Activated CD8-positive, alpha-beta T cell treated with anti-CD3 and anti-CD28 coated beads for 36 hours (primary cell): ENCODE data around the gene PPP1R9A. TPM values are rescaled to one million over a fixed set of nuclear protein-coding genes. Genes with fewer than 3 reads are reported as not detected.

Source experiments
- ATAC-seq: fragments of 200-7000 bp; cut with Tn5 transposase; one replicate; pipeline ENCODE4 v1.10.0; 2021; ENCODE audit warnings: mild to moderate bottlenecking, moderate library complexity
- CTCF ChIA-PET: fragments of 350-600 bp; sonication (Branson Sonifier 250); formaldehyde crosslinking; loops from one replicate; lab custom pipeline; 2021; ENCODE audit warnings: antibody characterized with exemption; lab: Charles Lee
- POLR2A ChIA-PET: fragments of 350-600 bp; sonication (Branson Sonifier 250); formaldehyde crosslinking; loops from one replicate; lab custom pipeline; 2021; ENCODE audit warnings: antibody characterized with exemption; lab: Charles Lee
- DNase-seq: peaks from one replicate; pipeline ENCODE4 v3.0.0-alpha.2; 2020
- H3K27ac Mint-ChIP-seq: one replicate; pipeline ENCODE4 v1.8.0; 2021; ENCODE audit warnings: mild to moderate bottlenecking, mixed read lengths
- H3K27me3 Mint-ChIP-seq: one replicate; pipeline ENCODE4 v1.8.0; 2021; ENCODE audit warnings: mixed read lengths
- H3K36me3 Mint-ChIP-seq: one replicate; pipeline ENCODE4 v1.8.0; 2021; ENCODE audit warnings: low read depth, mixed read lengths
- H3K4me1 Mint-ChIP-seq: one replicate; pipeline ENCODE4 v1.8.0; 2021; ENCODE audit warnings: low read depth, mixed read lengths
- H3K4me3 Mint-ChIP-seq: one replicate; pipeline ENCODE4 v1.8.0; 2021; ENCODE audit warnings: mild to moderate bottlenecking, moderate library complexity, mixed read lengths
- H3K9me3 Mint-ChIP-seq: one replicate; pipeline ENCODE4 v1.8.0; 2021; ENCODE audit warnings: mixed read lengths
- CTCF ChIP-seq: fragments of 200-600 bp; IDR thresholded peaks from one replicate; pipeline ENCODE4 v1.8.0; 2022; ENCODE audit warnings: antibody characterized with exemption, mild to moderate bottlenecking
- intact Hi-C: fragments of 100-400 bp; cut with micrococcal nuclease; formaldehyde crosslinking; loops from one replicate; pipeline ENCODE4 v1.10.0; 2022
- total RNA-seq, 2 experiments: library from RNA; stranded (reverse); gene quantifications; one replicate each; pipeline ENCODE4 v1.2.3, GENCODE V29; 2021

The PPP1R9A gene
- total RNA-seq, 2 experiments from 2014 or later, result 0.05 to 0.13 TPM

GRCh38 chr7:95245828-95246500, 338.6 kb downstream of the PPP1R9A start:
- CTCF ChIA-PET, result interaction anchor here (0.7 to 1.3 kb wide), 4 partner anchors 20 to 230 kb away, joined by 3 to 10 read pairs (median 8); no protein-coding TSS in a partner anchor
- H3K27me3 Mint-ChIP-seq, result peaks cover 3% of the 10 kb centered on the region
- POLR2A ChIA-PET, result no interaction called here
- no peaks in the 10 kb centered on the region for H3K4me1 Mint-ChIP-seq
- TF ChIP-seq CTCF, result no peak
- DNase-seq (no peak), ATAC-seq (no peak)
- no peak overlapping the region for H3K27ac Mint-ChIP-seq
- H3K36me3 Mint-ChIP-seq, result no peaks in the 10 kb centered on the region
- no peaks in the 10 kb centered on the region for H3K9me3 Mint-ChIP-seq
- no peak overlapping the region for H3K4me3 Mint-ChIP-seq
- intact Hi-C loops, result no loop called here

GRCh38 chr7:95246831-95247370, 339.5 kb downstream of the PPP1R9A start:
- CTCF ChIA-PET, result interaction anchor here (0.6 to 1.4 kb wide), 13 partner anchors 9 to 852 kb away, joined by 3 to 10 read pairs (median 4); partner anchors contain the start of gene COL1A2
- intact Hi-C loops, result no loop called here
- H3K9me3 Mint-ChIP-seq, result no peaks in the 10 kb centered on the region

GRCh38 chr7:95250571-95250970, 343.2 kb downstream of the PPP1R9A start:
- no peak overlapping the region for H3K4me3 Mint-ChIP-seq

More at GRCh38 chr7:95246831-95247370, 339.5 kb downstream of the PPP1R9A start:
- no peak overlapping the region for H3K4me3 Mint-ChIP-seq
- no peaks in the 10 kb centered on the region for H3K4me1 Mint-ChIP-seq
- no peak overlapping the region for H3K27ac Mint-ChIP-seq
- ATAC-seq, result no peak
- peak; percentile 65 for TF ChIP-seq CTCF
- no peaks in the 10 kb centered on the region for H3K36me3 Mint-ChIP-seq
- peaks cover 5% of the 10 kb centered on the region for H3K27me3 Mint-ChIP-seq
- peak; percentile 30 for DNase-seq
- POLR2A ChIA-PET, result no interaction called here

GRCh38 chr7:95251966-95252365, 344.6 kb downstream of the PPP1R9A start:
- Mint-ChIP-seq H3K4me3 (no peak overlapping the region), H3K9me3 (no peaks in the 10 kb centered on the region), H3K27me3 (peaks cover 8% of the 10 kb centered on the region), H3K4me1 (no peaks in the 10 kb centered on the region), H3K27ac (no peak overlapping the region), H3K36me3 (no peaks in the 10 kb centered on the region)
- CTCF ChIA-PET, result no interaction called here
- intact Hi-C loops, result no loop called here
- no peak for DNase-seq
- no peak for TF ChIP-seq CTCF
- POLR2A ChIA-PET, result interaction anchor here (0.6 kb wide), 1 partner anchor 146 kb away, joined by 3 read pairs; no protein-coding TSS in a partner anchor
- ATAC-seq, result no peak

More at GRCh38 chr7:95250571-95250970, 343.2 kb downstream of the PPP1R9A start:
- CTCF ChIA-PET, result no interaction called here
- POLR2A ChIA-PET, result no interaction called here
- Mint-ChIP-seq H3K36me3 (no peaks in the 10 kb centered on the region), H3K27ac (no peak overlapping the region), H3K27me3 (peaks cover 10% of the 10 kb centered on the region), H3K4me1 (no peaks in the 10 kb centered on the region), H3K9me3 (no peaks in the 10 kb centered on the region)
- no peak for ATAC-seq
- intact Hi-C loops, result no loop called here
- TF ChIP-seq CTCF, result no peak
- DNase-seq, result no peak

- Mint-ChIP-seq H3K4me3 (no peak overlapping the region), H3K27ac (no peak overlapping the region), H3K4me1 (no peaks in the 10 kb centered on the region), H3K27me3 (peaks cover 7% of the 10 kb centered on the region), H3K36me3 (no peaks in the 10 kb centered on the region), H3K9me3 (no peaks in the 10 kb centered on the region)
- ChIA-PET CTCF (no interaction called here), POLR2A (no interaction called here)
- no peak for ATAC-seq
- no peak for TF ChIP-seq CTCF
- no peak for DNase-seq
- intact Hi-C loops, result no loop called here
Measured at GRCh38 chr7:95253986-95254385, 346.6 kb downstream of the PPP1R9A start.
